WTC11 (cell line): ENCODE data around the gene CYP2B6. TPM values are rescaled to one million over a fixed set of nuclear protein-coding genes. Genes with fewer than 3 reads are reported as not detected.

ENCODE experiments used
- ATAC-seq: fragments of 200-7000 bp; cut with Tn5 transposase; 2 replicates; pipeline ENCODE4 v1.10.0; 2021; ENCODE audit warnings: mild to moderate bottlenecking, moderate library complexity
- CTCF ChIA-PET: fragments of 300-600 bp; sonication (Branson Sonifier 250); formaldehyde crosslinking; loops from one replicate; lab custom pipeline; 2021; ENCODE audit warnings: antibody characterized with exemption; lab: Charles Lee
- POLR2A ChIA-PET: fragments of 350-600 bp; sonication (Branson Sonifier 250); formaldehyde crosslinking; loops from one replicate; lab custom pipeline; 2021; ENCODE audit warnings: antibody characterized with exemption; lab: Charles Lee
- DNase-seq: peaks from one replicate; pipeline ENCODE4 v3.0.0; 2021; ENCODE audit warnings: low spot score
- H3K27ac Mint-ChIP-seq: 2 replicates; pipeline ENCODE4 v1.8.0; 2021; ENCODE audit warnings: mixed read lengths
- H3K27me3 Mint-ChIP-seq: 2 replicates; pipeline ENCODE4 v1.8.0; 2021; ENCODE audit warnings: low read depth, mild to moderate bottlenecking, moderate library complexity, mixed read lengths
- H3K36me3 Mint-ChIP-seq: 2 replicates; pipeline ENCODE4 v1.8.0; 2021; ENCODE audit warnings: mixed read lengths
- H3K4me1 Mint-ChIP-seq: 2 replicates; pipeline ENCODE4 v1.8.0; 2022; ENCODE audit warnings: mixed read lengths
- H3K4me3 Mint-ChIP-seq: 2 replicates; pipeline ENCODE4 v1.8.0; 2021; ENCODE audit warnings: mild to moderate bottlenecking, moderate library complexity, mixed read lengths
- H3K9me3 Mint-ChIP-seq: 2 replicates; pipeline ENCODE4 v1.8.0; 2021; ENCODE audit warnings: mixed read lengths
- CBFB ChIP-seq: sonication (generic); formaldehyde crosslinking; IDR thresholded peaks from 2 replicates; pipeline ENCODE4 v1.8.1; 2022; ENCODE audit warnings: mild to moderate bottlenecking, low read depth, missing genetic modification reagents
- CREB1 ChIP-seq: sonication (generic); formaldehyde crosslinking; IDR thresholded peaks from 2 replicates; pipeline ENCODE4 v1.8.0; 2023; ENCODE audit warnings: mild to moderate bottlenecking, missing genetic modification reagents
- GRHL2 ChIP-seq: fragments of 250-450 bp; sonication (Bioruptor Pico); IDR thresholded peaks from 2 replicates; pipeline ENCODE4 v1.8.0; 2022; ENCODE audit warnings: mild to moderate bottlenecking, moderate library complexity; ENCODE audit not compliant: insufficient replicate concordance, severe bottlenecking
- HMGA2 ChIP-seq: fragments of 250-450 bp; sonication (Bioruptor Pico); IDR thresholded peaks from 2 replicates; pipeline ENCODE4 v1.4.0; 2021; ENCODE audit warnings: mild to moderate bottlenecking, moderate library complexity
- MXD4 ChIP-seq: fragments of 250-450 bp; sonication (Bioruptor Pico); IDR thresholded peaks from 2 replicates; pipeline ENCODE4 v1.8.0; 2021; ENCODE audit warnings: mild to moderate bottlenecking, moderate library complexity, borderline replicate concordance
- MYBL2 ChIP-seq: sonication (generic); formaldehyde crosslinking; IDR thresholded peaks from 2 replicates; pipeline ENCODE4 v1.8.1; 2023; ENCODE audit warnings: mild to moderate bottlenecking, moderate library complexity, missing genetic modification reagents
- OVOL2 ChIP-seq: fragments of 250-450 bp; sonication (Bioruptor Pico); IDR thresholded peaks from 2 replicates; pipeline ENCODE4 v1.9.0; 2021; ENCODE audit warnings: mild to moderate bottlenecking, borderline replicate concordance
- PRRX2 ChIP-seq: fragments of 250-450 bp; sonication (Bioruptor Pico); IDR thresholded peaks from 2 replicates; pipeline ENCODE4 v1.8.0; 2021; ENCODE audit warnings: mild to moderate bottlenecking
- SMAD3 ChIP-seq: sonication (generic); formaldehyde crosslinking; IDR thresholded peaks from 2 replicates; pipeline ENCODE4 v1.8.0; 2022; ENCODE audit warnings: missing genetic modification reagents, mild to moderate bottlenecking, borderline replicate concordance
- TCF7 ChIP-seq: sonication (generic); formaldehyde crosslinking; IDR thresholded peaks from 2 replicates; pipeline ENCODE4 v1.8.0; 2022; ENCODE audit warnings: mild to moderate bottlenecking, low read depth, missing genetic modification reagents, moderate library complexity
- TP53 ChIP-seq: sonication (generic); formaldehyde crosslinking; IDR thresholded peaks from 2 replicates; pipeline ENCODE4 v1.8.1; 2023; ENCODE audit warnings: mild to moderate bottlenecking, missing genetic modification reagents
- ZNF396 ChIP-seq: fragments of 250-450 bp; sonication (Bioruptor Pico); IDR thresholded peaks from 2 replicates; pipeline ENCODE4 v1.8.0; 2021; ENCODE audit warnings: mild to moderate bottlenecking, moderate library complexity, borderline replicate concordance
- ZNF416 ChIP-seq: fragments of 250-450 bp; sonication (Bioruptor Pico); IDR thresholded peaks from 2 replicates; pipeline ENCODE4 v1.9.0; 2021; ENCODE audit warnings: mild to moderate bottlenecking, inconsistent platforms
- total RNA-seq: library from RNA; stranded (reverse); gene quantifications from 3 replicates; pipeline ENCODE4 v1.2.3, GENCODE V29; 2021
- TF ChIP-seq, protein P1 (sequence below): sonication (generic); formaldehyde crosslinking; conservative IDR thresholded peaks from 2 replicates; pipeline ENCODE4 v1.8.1; 2023; ENCODE audit warnings: mild to moderate bottlenecking, low read depth, missing genetic modification reagents, moderate library complexity
- TF ChIP-seq, protein P2 (sequence below): sonication (generic); formaldehyde crosslinking; IDR thresholded peaks from 2 replicates; pipeline ENCODE4 v1.8.1; 2023; ENCODE audit warnings: mild to moderate bottlenecking, missing genetic modification reagents
- TF ChIP-seq, protein P3 (sequence below): sonication (generic); formaldehyde crosslinking; IDR thresholded peaks from 2 replicates; pipeline ENCODE4 v1.8.1; 2022; ENCODE audit warnings: mild to moderate bottlenecking, moderate library complexity, missing genetic modification reagents
- TF ChIP-seq, protein P4 (sequence below): fragments of 250-450 bp; sonication (Bioruptor Pico); IDR thresholded peaks from 2 replicates; pipeline ENCODE4 v1.9.0; 2021; ENCODE audit warnings: mild to moderate bottlenecking, borderline replicate concordance
- TF ChIP-seq, protein P5 (sequence below): fragments of 250-450 bp; sonication (Bioruptor Pico); conservative IDR thresholded peaks from 2 replicates; pipeline ENCODE4 v1.9.0; 2021; ENCODE audit warnings: mild to moderate bottlenecking
- TF ChIP-seq, protein P6 (sequence below): fragments of 250-450 bp; sonication (Bioruptor Pico); IDR thresholded peaks from 2 replicates; pipeline ENCODE4 v1.9.0; 2021; ENCODE audit warnings: mild to moderate bottlenecking

CYP2B6 gene
- total RNA-seq, 1 experiment from 2014 or later = 10.3 TPM

DNA sequence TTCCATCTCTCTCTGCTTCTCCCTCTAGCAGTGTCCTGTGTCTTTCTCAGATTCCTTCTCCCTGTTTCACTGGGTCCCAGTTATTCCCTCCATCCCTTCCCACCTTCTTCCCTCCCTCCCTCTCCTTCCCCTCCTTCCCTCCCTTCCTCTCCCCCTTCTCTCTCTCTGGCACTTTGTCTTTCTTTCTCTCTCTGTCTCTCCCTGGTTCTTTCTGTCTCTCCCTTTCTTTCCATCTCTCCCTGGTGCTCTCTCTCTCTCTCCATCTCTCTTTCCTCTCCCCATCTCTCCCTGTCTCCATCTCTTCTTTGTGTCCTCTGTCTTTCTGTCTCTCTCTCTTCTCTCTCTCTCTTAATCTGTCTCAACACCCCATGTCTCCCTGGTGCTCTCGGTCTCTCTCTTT is 31.7 kb upstream of the CYP2B6 start (continued):
- TF ChIP-seq, protein P1, sequence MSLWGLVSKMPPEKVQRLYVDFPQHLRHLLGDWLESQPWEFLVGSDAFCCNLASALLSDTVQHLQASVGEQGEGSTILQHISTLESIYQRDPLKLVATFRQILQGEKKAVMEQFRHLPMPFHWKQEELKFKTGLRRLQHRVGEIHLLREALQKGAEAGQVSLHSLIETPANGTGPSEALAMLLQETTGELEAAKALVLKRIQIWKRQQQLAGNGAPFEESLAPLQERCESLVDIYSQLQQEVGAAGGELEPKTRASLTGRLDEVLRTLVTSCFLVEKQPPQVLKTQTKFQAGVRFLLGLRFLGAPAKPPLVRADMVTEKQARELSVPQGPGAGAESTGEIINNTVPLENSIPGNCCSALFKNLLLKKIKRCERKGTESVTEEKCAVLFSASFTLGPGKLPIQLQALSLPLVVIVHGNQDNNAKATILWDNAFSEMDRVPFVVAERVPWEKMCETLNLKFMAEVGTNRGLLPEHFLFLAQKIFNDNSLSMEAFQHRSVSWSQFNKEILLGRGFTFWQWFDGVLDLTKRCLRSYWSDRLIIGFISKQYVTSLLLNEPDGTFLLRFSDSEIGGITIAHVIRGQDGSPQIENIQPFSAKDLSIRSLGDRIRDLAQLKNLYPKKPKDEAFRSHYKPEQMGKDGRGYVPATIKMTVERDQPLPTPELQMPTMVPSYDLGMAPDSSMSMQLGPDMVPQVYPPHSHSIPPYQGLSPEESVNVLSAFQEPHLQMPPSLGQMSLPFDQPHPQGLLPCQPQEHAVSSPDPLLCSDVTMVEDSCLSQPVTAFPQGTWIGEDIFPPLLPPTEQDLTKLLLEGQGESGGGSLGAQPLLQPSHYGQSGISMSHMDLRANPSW = no peak

DNA sequence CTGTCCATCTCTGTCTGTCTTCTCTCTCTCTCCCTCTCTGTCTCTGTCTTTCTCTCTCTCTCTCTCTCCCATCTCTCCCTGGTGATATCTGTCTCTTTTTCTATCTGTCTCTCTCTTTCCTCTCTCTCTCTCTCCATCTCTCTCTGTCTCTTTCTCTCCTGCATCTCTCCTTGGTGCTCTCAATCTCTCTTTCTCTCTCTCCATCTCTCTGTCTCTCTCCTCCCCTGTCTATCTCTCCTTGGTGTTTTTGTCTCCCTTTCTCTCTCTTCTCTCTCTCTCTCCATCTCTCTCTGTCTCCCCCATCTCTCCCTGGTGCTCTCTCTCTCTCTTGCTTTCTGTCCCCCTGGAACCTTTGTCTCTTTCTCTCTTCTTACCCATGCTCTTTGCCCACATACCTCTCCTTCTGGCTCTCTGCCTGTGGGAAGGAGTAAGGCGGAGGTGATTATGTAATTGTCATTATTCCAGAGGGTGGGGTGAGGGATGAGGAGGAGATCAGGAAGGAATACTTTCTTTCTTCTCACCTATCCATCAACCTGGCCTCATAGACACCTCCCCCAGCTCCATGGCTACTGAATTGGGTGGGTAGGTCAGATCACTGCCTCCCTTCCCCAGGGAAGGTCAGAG is 30.9 kb upstream of the CYP2B6 start:
- ChIA-PET CTCF (no interaction called here), POLR2A (no interaction called here)
- no peak for ATAC-seq
- peaks cover 13% of the 10 kb centered on the region for H3K36me3 Mint-ChIP-seq
- no peak for TF ChIP-seq PRRX2
- TF ChIP-seq TCF7 (CRISPR knock-in tag) = no peak
- TF ChIP-seq TP53 (CRISPR knock-in tag) = no peak
- TF ChIP-seq MXD4 (CRISPR knock-in tag) = no peak
- TF ChIP-seq, protein P2, sequence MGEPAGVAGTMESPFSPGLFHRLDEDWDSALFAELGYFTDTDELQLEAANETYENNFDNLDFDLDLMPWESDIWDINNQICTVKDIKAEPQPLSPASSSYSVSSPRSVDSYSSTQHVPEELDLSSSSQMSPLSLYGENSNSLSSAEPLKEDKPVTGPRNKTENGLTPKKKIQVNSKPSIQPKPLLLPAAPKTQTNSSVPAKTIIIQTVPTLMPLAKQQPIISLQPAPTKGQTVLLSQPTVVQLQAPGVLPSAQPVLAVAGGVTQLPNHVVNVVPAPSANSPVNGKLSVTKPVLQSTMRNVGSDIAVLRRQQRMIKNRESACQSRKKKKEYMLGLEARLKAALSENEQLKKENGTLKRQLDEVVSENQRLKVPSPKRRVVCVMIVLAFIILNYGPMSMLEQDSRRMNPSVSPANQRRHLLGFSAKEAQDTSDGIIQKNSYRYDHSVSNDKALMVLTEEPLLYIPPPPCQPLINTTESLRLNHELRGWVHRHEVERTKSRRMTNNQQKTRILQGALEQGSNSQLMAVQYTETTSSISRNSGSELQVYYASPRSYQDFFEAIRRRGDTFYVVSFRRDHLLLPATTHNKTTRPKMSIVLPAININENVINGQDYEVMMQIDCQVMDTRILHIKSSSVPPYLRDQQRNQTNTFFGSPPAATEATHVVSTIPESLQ (CRISPR knock-in tag) = no peak
- TF ChIP-seq, protein P3, sequence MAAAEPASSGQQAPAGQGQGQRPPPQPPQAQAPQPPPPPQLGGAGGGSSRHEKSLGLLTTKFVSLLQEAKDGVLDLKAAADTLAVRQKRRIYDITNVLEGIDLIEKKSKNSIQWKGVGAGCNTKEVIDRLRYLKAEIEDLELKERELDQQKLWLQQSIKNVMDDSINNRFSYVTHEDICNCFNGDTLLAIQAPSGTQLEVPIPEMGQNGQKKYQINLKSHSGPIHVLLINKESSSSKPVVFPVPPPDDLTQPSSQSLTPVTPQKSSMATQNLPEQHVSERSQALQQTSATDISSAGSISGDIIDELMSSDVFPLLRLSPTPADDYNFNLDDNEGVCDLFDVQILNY (CRISPR knock-in tag) = no peak
- no peak for TF ChIP-seq CBFB (CRISPR knock-in tag)
- no peak for TF ChIP-seq OVOL2 (CRISPR knock-in tag)
- no peak for TF ChIP-seq ZNF396
- TF ChIP-seq GRHL2 (CRISPR knock-in tag) = no peak
- TF ChIP-seq, protein P4, sequence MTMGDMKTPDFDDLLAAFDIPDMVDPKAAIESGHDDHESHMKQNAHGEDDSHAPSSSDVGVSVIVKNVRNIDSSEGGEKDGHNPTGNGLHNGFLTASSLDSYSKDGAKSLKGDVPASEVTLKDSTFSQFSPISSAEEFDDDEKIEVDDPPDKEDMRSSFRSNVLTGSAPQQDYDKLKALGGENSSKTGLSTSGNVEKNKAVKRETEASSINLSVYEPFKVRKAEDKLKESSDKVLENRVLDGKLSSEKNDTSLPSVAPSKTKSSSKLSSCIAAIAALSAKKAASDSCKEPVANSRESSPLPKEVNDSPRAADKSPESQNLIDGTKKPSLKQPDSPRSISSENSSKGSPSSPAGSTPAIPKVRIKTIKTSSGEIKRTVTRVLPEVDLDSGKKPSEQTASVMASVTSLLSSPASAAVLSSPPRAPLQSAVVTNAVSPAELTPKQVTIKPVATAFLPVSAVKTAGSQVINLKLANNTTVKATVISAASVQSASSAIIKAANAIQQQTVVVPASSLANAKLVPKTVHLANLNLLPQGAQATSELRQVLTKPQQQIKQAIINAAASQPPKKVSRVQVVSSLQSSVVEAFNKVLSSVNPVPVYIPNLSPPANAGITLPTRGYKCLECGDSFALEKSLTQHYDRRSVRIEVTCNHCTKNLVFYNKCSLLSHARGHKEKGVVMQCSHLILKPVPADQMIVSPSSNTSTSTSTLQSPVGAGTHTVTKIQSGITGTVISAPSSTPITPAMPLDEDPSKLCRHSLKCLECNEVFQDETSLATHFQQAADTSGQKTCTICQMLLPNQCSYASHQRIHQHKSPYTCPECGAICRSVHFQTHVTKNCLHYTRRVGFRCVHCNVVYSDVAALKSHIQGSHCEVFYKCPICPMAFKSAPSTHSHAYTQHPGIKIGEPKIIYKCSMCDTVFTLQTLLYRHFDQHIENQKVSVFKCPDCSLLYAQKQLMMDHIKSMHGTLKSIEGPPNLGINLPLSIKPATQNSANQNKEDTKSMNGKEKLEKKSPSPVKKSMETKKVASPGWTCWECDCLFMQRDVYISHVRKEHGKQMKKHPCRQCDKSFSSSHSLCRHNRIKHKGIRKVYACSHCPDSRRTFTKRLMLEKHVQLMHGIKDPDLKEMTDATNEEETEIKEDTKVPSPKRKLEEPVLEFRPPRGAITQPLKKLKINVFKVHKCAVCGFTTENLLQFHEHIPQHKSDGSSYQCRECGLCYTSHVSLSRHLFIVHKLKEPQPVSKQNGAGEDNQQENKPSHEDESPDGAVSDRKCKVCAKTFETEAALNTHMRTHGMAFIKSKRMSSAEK (CRISPR knock-in tag) = no peak
- TF ChIP-seq, protein P5, sequence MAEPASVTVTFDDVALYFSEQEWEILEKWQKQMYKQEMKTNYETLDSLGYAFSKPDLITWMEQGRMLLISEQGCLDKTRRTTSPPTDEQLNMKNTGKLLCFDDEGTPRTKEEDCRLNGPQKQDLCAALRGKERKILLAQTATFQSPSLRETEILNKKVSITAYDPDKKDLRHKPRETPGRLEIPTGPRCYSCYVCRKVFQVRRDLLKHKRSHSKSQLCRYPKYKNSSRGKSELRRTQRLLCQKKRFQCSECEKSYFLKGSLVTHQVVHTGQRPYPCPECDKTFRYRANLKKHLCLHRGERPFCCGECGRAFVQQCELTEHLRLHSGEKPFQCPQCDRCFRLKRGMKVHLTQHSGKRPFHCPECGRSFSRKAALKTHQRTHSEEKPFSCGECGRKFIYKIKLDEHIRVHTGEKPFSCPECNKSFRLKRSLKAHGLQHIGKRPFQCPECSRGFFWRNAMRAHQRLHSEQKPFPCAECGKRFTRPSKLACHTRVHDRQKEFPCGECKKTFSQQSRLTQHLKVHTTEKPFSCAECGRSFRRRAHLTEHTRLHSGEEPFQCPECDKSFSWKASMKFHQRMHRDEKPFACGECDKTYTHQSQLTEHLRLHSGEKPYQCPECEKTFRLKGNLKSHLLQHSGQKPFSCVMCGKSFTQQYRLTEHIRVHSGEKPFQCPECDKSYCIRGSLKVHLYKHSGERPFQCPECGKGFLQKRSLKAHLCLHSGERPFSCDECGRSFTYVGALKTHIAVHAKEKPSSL (CRISPR knock-in tag) = no peak
- TF ChIP-seq HMGA2 = no peak
- TF ChIP-seq, protein P6, sequence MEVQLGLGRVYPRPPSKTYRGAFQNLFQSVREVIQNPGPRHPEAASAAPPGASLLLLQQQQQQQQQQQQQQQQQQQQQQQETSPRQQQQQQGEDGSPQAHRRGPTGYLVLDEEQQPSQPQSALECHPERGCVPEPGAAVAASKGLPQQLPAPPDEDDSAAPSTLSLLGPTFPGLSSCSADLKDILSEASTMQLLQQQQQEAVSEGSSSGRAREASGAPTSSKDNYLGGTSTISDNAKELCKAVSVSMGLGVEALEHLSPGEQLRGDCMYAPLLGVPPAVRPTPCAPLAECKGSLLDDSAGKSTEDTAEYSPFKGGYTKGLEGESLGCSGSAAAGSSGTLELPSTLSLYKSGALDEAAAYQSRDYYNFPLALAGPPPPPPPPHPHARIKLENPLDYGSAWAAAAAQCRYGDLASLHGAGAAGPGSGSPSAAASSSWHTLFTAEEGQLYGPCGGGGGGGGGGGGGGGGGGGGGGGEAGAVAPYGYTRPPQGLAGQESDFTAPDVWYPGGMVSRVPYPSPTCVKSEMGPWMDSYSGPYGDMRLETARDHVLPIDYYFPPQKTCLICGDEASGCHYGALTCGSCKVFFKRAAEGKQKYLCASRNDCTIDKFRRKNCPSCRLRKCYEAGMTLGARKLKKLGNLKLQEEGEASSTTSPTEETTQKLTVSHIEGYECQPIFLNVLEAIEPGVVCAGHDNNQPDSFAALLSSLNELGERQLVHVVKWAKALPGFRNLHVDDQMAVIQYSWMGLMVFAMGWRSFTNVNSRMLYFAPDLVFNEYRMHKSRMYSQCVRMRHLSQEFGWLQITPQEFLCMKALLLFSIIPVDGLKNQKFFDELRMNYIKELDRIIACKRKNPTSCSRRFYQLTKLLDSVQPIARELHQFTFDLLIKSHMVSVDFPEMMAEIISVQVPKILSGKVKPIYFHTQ (CRISPR knock-in tag) = no peak
- TF ChIP-seq MYBL2 = no peak
- no peak for TF ChIP-seq ZNF416 (CRISPR knock-in tag)
- TF ChIP-seq SMAD3 (CRISPR knock-in tag) = no peak
- TF ChIP-seq CREB1 (CRISPR knock-in tag) = no peak
- no peak overlapping the region for H3K4me3 Mint-ChIP-seq
- H3K27me3 Mint-ChIP-seq = peaks cover 6% of the 10 kb centered on the region; the same call in 1 of the 2 replicates
- H3K9me3 Mint-ChIP-seq = peaks cover 24% of the 10 kb centered on the region
- no peaks in the 10 kb centered on the region for H3K4me1 Mint-ChIP-seq
- H3K27ac Mint-ChIP-seq = no peak overlapping the region
- no peak for DNase-seq
